Measurements from ENCODE around the gene SH3RF1.

SH3RF1 gene

GRCh38 chr4:169174247-169174646 is 96.5 kb downstream of the SH3RF1 start:
- Histone ChIP-seq H3K27me3 (ENCODE audit: control insufficient read depth in 2 of 2, insufficient read depth in 2 of 2, low read length in 2 of 2) (no peaks in the 10 kb centered on the region), H3K27ac (ENCODE audit: low read depth in 2 of 2, low read length in 2 of 2) (no peak overlapping the region), H3K9ac (ENCODE audit: low read depth in 1 of 2, low read length in 2 of 2) (no peak overlapping the region), H3K4me3 (ENCODE audit: low read length in 2 of 2) (no peak overlapping the region), H3K9me3 (ENCODE audit: control insufficient read depth in 2 of 2, low read length in 2 of 2) (no peaks in the 10 kb centered on the region), H3K4me1 (ENCODE audit: control insufficient read depth in 2 of 2, insufficient read depth in 2 of 2, low read length in 2 of 2) (no peaks in the 10 kb centered on the region), H3K36me3 (ENCODE audit: control insufficient read depth in 2 of 2, insufficient read depth in 2 of 2, low read length in 2 of 2) (no peaks in the 10 kb centered on the region)

GRCh38 chr4:169167957-169168858 is 102.5 kb downstream of the SH3RF1 start:
- Histone ChIP-seq H3K9me3 (ENCODE audit: control insufficient read depth in 2 of 2, low read length in 2 of 2) (no peaks in the 10 kb centered on the region), H3K27ac (ENCODE audit: low read depth in 2 of 2, low read length in 2 of 2) (no peak overlapping the region), H3K36me3 (ENCODE audit: control insufficient read depth in 2 of 2, insufficient read depth in 2 of 2, low read length in 2 of 2) (no peaks in the 10 kb centered on the region), H3K27me3 (ENCODE audit: control insufficient read depth in 2 of 2, insufficient read depth in 2 of 2, low read length in 2 of 2) (no peaks in the 10 kb centered on the region), H3K4me1 (ENCODE audit: control insufficient read depth in 2 of 2, insufficient read depth in 2 of 2, low read length in 2 of 2) (no peaks in the 10 kb centered on the region), H3K9ac (ENCODE audit: low read depth in 1 of 2, low read length in 2 of 2) (no peak overlapping the region), H3K4me3 (ENCODE audit: low read length in 2 of 2) (no peak overlapping the region)

GRCh38 chr4:169164669-169165415 is 105.9 kb downstream of the SH3RF1 start:
- H3K27ac ChIP-seq (ENCODE audit: low read depth in 2 of 2, low read length in 2 of 2) = no peak overlapping the region
- H3K27me3 ChIP-seq (ENCODE audit: control insufficient read depth in 2 of 2, insufficient read depth in 2 of 2, low read length in 2 of 2) = no peaks in the 10 kb centered on the region
- H3K4me3 ChIP-seq (ENCODE audit: low read length in 2 of 2) = no peak overlapping the region
- H3K9me3 ChIP-seq (ENCODE audit: control insufficient read depth in 2 of 2, low read length in 2 of 2) = no peaks in the 10 kb centered on the region
- H3K9ac ChIP-seq (ENCODE audit: low read depth in 1 of 2, low read length in 2 of 2) = no peak overlapping the region
- H3K4me1 ChIP-seq (ENCODE audit: control insufficient read depth in 2 of 2, insufficient read depth in 2 of 2, low read length in 2 of 2) = peaks cover 0 to 4% of the 10 kb centered on the region in 2 donors
- no peaks in the 10 kb centered on the region for H3K36me3 ChIP-seq (ENCODE audit: control insufficient read depth in 2 of 2, insufficient read depth in 2 of 2, low read length in 2 of 2)

- Histone ChIP-seq H3K36me3 (ENCODE audit: control insufficient read depth in 2 of 2, insufficient read depth in 2 of 2, low read length in 2 of 2) (no peaks in the 10 kb centered on the region), H3K27ac (ENCODE audit: low read depth in 2 of 2, low read length in 2 of 2) (no peak overlapping the region), H3K9ac (ENCODE audit: low read depth in 1 of 2, low read length in 2 of 2) (no peak overlapping the region), H3K4me1 (ENCODE audit: control insufficient read depth in 2 of 2, insufficient read depth in 2 of 2, low read length in 2 of 2) (peaks cover 0 to 4% of the 10 kb centered on the region in 2 donors), H3K9me3 (ENCODE audit: control insufficient read depth in 2 of 2, low read length in 2 of 2) (no peaks in the 10 kb centered on the region), H3K4me3 (ENCODE audit: low read length in 2 of 2) (no peak overlapping the region), H3K27me3 (ENCODE audit: control insufficient read depth in 2 of 2, insufficient read depth in 2 of 2, low read length in 2 of 2) (no peaks in the 10 kb centered on the region)
These were observed 106.6 kb downstream of the SH3RF1 start for GRCh38 chr4:169163947-169164668.

- no peaks in the 10 kb centered on the region for H3K36me3 ChIP-seq (ENCODE audit: control insufficient read depth in 2 of 2, insufficient read depth in 2 of 2, low read length in 2 of 2)
- no peak overlapping the region for H3K9ac ChIP-seq (ENCODE audit: low read depth in 1 of 2, low read length in 2 of 2)
- no peaks in the 10 kb centered on the region for H3K9me3 ChIP-seq (ENCODE audit: control insufficient read depth in 2 of 2, low read length in 2 of 2)
- H3K27me3 ChIP-seq (ENCODE audit: control insufficient read depth in 2 of 2, insufficient read depth in 2 of 2, low read length in 2 of 2) = no peaks in the 10 kb centered on the region
- H3K4me1 ChIP-seq (ENCODE audit: control insufficient read depth in 2 of 2, insufficient read depth in 2 of 2, low read length in 2 of 2) = peaks cover 0 to 4% of the 10 kb centered on the region in 2 donors
- H3K4me3 ChIP-seq (ENCODE audit: low read length in 2 of 2) = no peak overlapping the region
- H3K27ac ChIP-seq (ENCODE audit: low read depth in 2 of 2, low read length in 2 of 2) = no peak overlapping the region
These were observed 107.3 kb downstream of the SH3RF1 start for GRCh38 chr4:169163495-169163894.

GRCh38 chr4:169160825-169161224 is 109.9 kb downstream of the SH3RF1 start:
- H3K9me3 ChIP-seq (ENCODE audit: control insufficient read depth in 2 of 2, low read length in 2 of 2) = no peaks in the 10 kb centered on the region
- no peak overlapping the region for H3K27ac ChIP-seq (ENCODE audit: low read depth in 2 of 2, low read length in 2 of 2)
- H3K4me1 ChIP-seq (ENCODE audit: control insufficient read depth in 2 of 2, insufficient read depth in 2 of 2, low read length in 2 of 2) = peaks cover 4 to 18% of the 10 kb centered on the region in 2 donors
- no peaks in the 10 kb centered on the region for H3K27me3 ChIP-seq (ENCODE audit: control insufficient read depth in 2 of 2, insufficient read depth in 2 of 2, low read length in 2 of 2)
- H3K36me3 ChIP-seq (ENCODE audit: control insufficient read depth in 2 of 2, insufficient read depth in 2 of 2, low read length in 2 of 2) = peaks cover 2 to 5% of the 10 kb centered on the region in 2 donors
- H3K9ac ChIP-seq (ENCODE audit: low read depth in 1 of 2, low read length in 2 of 2) = no peak overlapping the region
- no peak overlapping the region for H3K4me3 ChIP-seq (ENCODE audit: low read length in 2 of 2)

GRCh38 chr4:169159624-169160171 is 111.1 kb downstream of the SH3RF1 start:
- peaks cover 13 to 14% of the 10 kb centered on the region in 2 donors for H3K36me3 ChIP-seq (ENCODE audit: control insufficient read depth in 2 of 2, insufficient read depth in 2 of 2, low read length in 2 of 2)
- no peak overlapping the region for H3K9ac ChIP-seq (ENCODE audit: low read depth in 1 of 2, low read length in 2 of 2)
- H3K27me3 ChIP-seq (ENCODE audit: control insufficient read depth in 2 of 2, insufficient read depth in 2 of 2, low read length in 2 of 2) = no peaks in the 10 kb centered on the region
- no peak overlapping the region for H3K4me3 ChIP-seq (ENCODE audit: low read length in 2 of 2)
- no peak overlapping the region for H3K27ac ChIP-seq (ENCODE audit: low read depth in 2 of 2, low read length in 2 of 2)
- peaks cover 4 to 18% of the 10 kb centered on the region in 2 donors for H3K4me1 ChIP-seq (ENCODE audit: control insufficient read depth in 2 of 2, insufficient read depth in 2 of 2, low read length in 2 of 2)
- no peaks in the 10 kb centered on the region for H3K9me3 ChIP-seq (ENCODE audit: control insufficient read depth in 2 of 2, low read length in 2 of 2)

GRCh38 chr4:169158861-169159260 is 111.9 kb downstream of the SH3RF1 start:
- H3K27ac ChIP-seq (ENCODE audit: low read depth in 2 of 2, low read length in 2 of 2) = no peak overlapping the region

GRCh38 chr4:169158046-169158445 is 112.7 kb downstream of the SH3RF1 start:
- Histone ChIP-seq H3K4me1 (ENCODE audit: control insufficient read depth in 2 of 2, insufficient read depth in 2 of 2, low read length in 2 of 2) (peaks cover 4 to 22% of the 10 kb centered on the region in 2 donors), H3K27ac (ENCODE audit: low read depth in 2 of 2, low read length in 2 of 2) (no peak overlapping the region), H3K9ac (ENCODE audit: low read depth in 1 of 2, low read length in 2 of 2) (no peak overlapping the region)

More at GRCh38 chr4:169158861-169159260, 111.9 kb downstream of the SH3RF1 start:
- Histone ChIP-seq H3K27me3 (ENCODE audit: control insufficient read depth in 2 of 2, insufficient read depth in 2 of 2, low read length in 2 of 2) (no peaks in the 10 kb centered on the region), H3K4me3 (ENCODE audit: low read length in 2 of 2) (no peak overlapping the region), H3K9me3 (ENCODE audit: control insufficient read depth in 2 of 2, low read length in 2 of 2) (no peaks in the 10 kb centered on the region), H3K36me3 (ENCODE audit: control insufficient read depth in 2 of 2, insufficient read depth in 2 of 2, low read length in 2 of 2) (peaks cover 19% of the 10 kb centered on the region in 2 donors), H3K9ac (ENCODE audit: low read depth in 1 of 2, low read length in 2 of 2) (no peak overlapping the region), H3K4me1 (ENCODE audit: control insufficient read depth in 2 of 2, insufficient read depth in 2 of 2, low read length in 2 of 2) (peaks cover 4 to 22% of the 10 kb centered on the region in 2 donors)

More at GRCh38 chr4:169158046-169158445, 112.7 kb downstream of the SH3RF1 start:
- peaks cover 19 to 20% of the 10 kb centered on the region in 2 donors for H3K36me3 ChIP-seq (ENCODE audit: control insufficient read depth in 2 of 2, insufficient read depth in 2 of 2, low read length in 2 of 2)
- no peak overlapping the region for H3K4me3 ChIP-seq (ENCODE audit: low read length in 2 of 2)
- no peaks in the 10 kb centered on the region for H3K27me3 ChIP-seq (ENCODE audit: control insufficient read depth in 2 of 2, insufficient read depth in 2 of 2, low read length in 2 of 2)
- H3K9me3 ChIP-seq (ENCODE audit: control insufficient read depth in 2 of 2, low read length in 2 of 2) = no peaks in the 10 kb centered on the region

Measured in mucosa of rectum (tissue), 2 donors.